Gastroesophageal sphincter (tissue), 4 donors: ENCODE measurements around the gene RASSF1. TPM values are rescaled to one million over a fixed set of nuclear protein-coding genes. Genes with fewer than 3 reads are reported as not detected.

Experiments
- ATAC-seq: fragments of 150-250 bp; one replicate; pipeline ENCODE4 v1.9.1; 2016; ENCODE audit warnings: mild to moderate bottlenecking, moderate library complexity
- H3K27ac ChIP-seq, 4 donors: fragments of 200-600 bp; sonication (generic) in 3 of 4; 1 replicate in 3 of 4; 2 replicates in 1 of 4; pipeline ENCODE4 v1.5.1; 2016 to 2019
- H3K27me3 ChIP-seq: fragments of 200-600 bp; sonication (generic); one replicate; pipeline ENCODE4 v1.5.1; 2019
- H3K36me3 ChIP-seq, 2 donors: fragments of 200-600 bp; sonication (generic); one replicate each; pipeline ENCODE4 v1.5.1; 2019; ENCODE audit warnings: control low read depth in 1 of 2
- H3K4me1 ChIP-seq, 3 donors: fragments of 200-600 bp; sonication (generic); 1 replicate in 2 of 3; 2 replicates in 1 of 3; pipeline ENCODE4 v1.5.1; 2016 to 2019; ENCODE audit warnings: control low read depth in 2 of 3
- H3K4me3 ChIP-seq, 2 donors: fragments of 200-600 bp; sonication (generic); one replicate each; pipeline ENCODE4 v1.5.1; 2019; ENCODE audit warnings: mild to moderate bottlenecking in 1 of 2, moderate library complexity in 1 of 2
- H3K9me3 ChIP-seq, 3 donors: fragments of 200-600 bp; sonication (generic); one replicate each; pipeline ENCODE4 v1.5.1; 2017 to 2019; ENCODE audit warnings: control low read depth in 2 of 3
- CTCF ChIP-seq, 4 experiments: fragments of 200-600 bp in 2 of 4; fragments of 450-650 bp in 2 of 4; sonication (generic) in 1 of 4; IDR thresholded peaks; one replicate each; pipeline ENCODE4 v1.5.1; 2017 to 2019; ENCODE audit warnings: antibody characterized with exemption in 4 of 4, mild to moderate bottlenecking in 2 of 4, moderate library complexity in 2 of 4
- EP300 ChIP-seq: sonication (generic); formaldehyde crosslinking; IDR thresholded peaks from one replicate; pipeline ENCODE4 v1.6.1; 2017; ENCODE audit warnings: antibody characterized with exemption, mild to moderate bottlenecking
- POLR2A ChIP-seq, 2 donors: fragments of 450-650 bp; IDR thresholded peaks; one replicate each; pipeline ENCODE4 v1.6.1; 2017; ENCODE audit warnings: antibody characterized with exemption in 2 of 2, mild to moderate bottlenecking in 2 of 2, moderate library complexity in 1 of 2
- POLR2AphosphoS5 ChIP-seq: sonication (generic); formaldehyde crosslinking; IDR thresholded peaks from one replicate; pipeline ENCODE4 v1.6.1; 2017; ENCODE audit warnings: antibody characterized with exemption
- WGBS, 2 donors: methylation state at CpG; one replicate each; pipeline ENCODE4 v1.1.5; 2018; ENCODE audit warnings: low coverage in 1 of 2; 5-methylcytosine and 5-hydroxymethylcytosine counted together
- total RNA-seq, 4 donors: library from RNA; depleted of rRNA; stranded (reverse); fragments of >200 nt; gene quantifications; one replicate each; pipeline ENCODE4 v1.1.0, GENCODE V29; 2016

RASSF1 gene
- 10 to 100 TPM; 24.5 to 40.3 (median 26.9) TPM for total RNA-seq

- Histone ChIP-seq H3K4me3 (peak within 1 kb of the TSS; percentile 27 to 65), H3K36me3 (no peaks in the 10 kb centered on the region), H3K27me3 (no peaks in the 10 kb centered on the region), H3K4me1 (peaks cover 0 to 70% (median 38%) of the 10 kb centered on the region in 3 donors), H3K27ac (peak within 1 kb of the TSS; percentile 6 to 99 (median 92)), H3K9me3 (no peaks in the 10 kb centered on the region)
- no peak for TF ChIP-seq EP300
- TF ChIP-seq POLR2A (IDR thresholded peaks at IDR 0.05) = peak; percentile 79 to 85
- no peak for TF ChIP-seq CTCF (IDR thresholded peaks at IDR 0.05)
- TF ChIP-seq POLR2AphosphoS5 = peak; percentile 11
- peak; percentile 44 for ATAC-seq
- no CpG with 5 or more reads among the region's 85 CpGs for WGBS, 2 donors
Observed at GRCh38 chr3:50340448-50341329, at the start of gene RASSF1. TSS of gene RASSF1 (minus strand) at chr3:50340836. CDS start at chr3:50340805, 31 bp downstream.

- Histone ChIP-seq H3K9me3 (no peaks in the 10 kb centered on the region), H3K4me1 (peaks cover 0 to 9% (median 0%) of the 10 kb centered on the region in 3 donors), H3K27ac (no peak overlapping the region), H3K36me3 (no peaks in the 10 kb centered on the region), H3K27me3 (no peaks in the 10 kb centered on the region), H3K4me3 (no peak overlapping the region)
- ATAC-seq = no peak
- no peak for TF ChIP-seq CTCF (IDR thresholded peaks at IDR 0.05)
- TF ChIP-seq POLR2AphosphoS5 = no peak
- TF ChIP-seq POLR2A (IDR thresholded peaks at IDR 0.05) = no peak
- no peak for TF ChIP-seq EP300
- WGBS, 2 donors = 79 to 90% methylated on average over 4 to 5 of the region's 6 CpGs
Observed at GRCh38 chr3:50389414-50389767, 48.8 kb upstream of the RASSF1 start.

- peaks cover 0 to 9% (median 0%) of the 10 kb centered on the region in 3 donors for H3K4me1 ChIP-seq
- no peaks in the 10 kb centered on the region for H3K9me3 ChIP-seq
- WGBS, 2 donors = 87 to 100% methylated on average over 1 to 4 of the region's 22 CpGs
- no peak overlapping the region for H3K27ac ChIP-seq
- TF ChIP-seq POLR2A (IDR thresholded peaks at IDR 0.05) (no peak), EP300 (no peak), POLR2AphosphoS5 (no peak), CTCF (IDR thresholded peaks at IDR 0.05) (no peak)
- no peaks in the 10 kb centered on the region for H3K27me3 ChIP-seq
- H3K36me3 ChIP-seq = no peaks in the 10 kb centered on the region
- H3K4me3 ChIP-seq = no peak overlapping the region
- no peak for ATAC-seq
Observed at GRCh38 chr3:50388720-50389413, 48.2 kb upstream of the RASSF1 start.

GRCh38 chr3:50388016-50388719 lies 47.5 kb upstream of the RASSF1 start:
- H3K27me3 ChIP-seq = no peaks in the 10 kb centered on the region
- ATAC-seq = no peak
- TF ChIP-seq EP300 (no peak), CTCF (IDR thresholded peaks at IDR 0.05) (no peak), POLR2AphosphoS5 (no peak), POLR2A (IDR thresholded peaks at IDR 0.05) (no peak)
- H3K4me1 ChIP-seq = peaks cover 0 to 9% (median 0%) of the 10 kb centered on the region in 3 donors
- no peak overlapping the region for H3K4me3 ChIP-seq
- H3K36me3 ChIP-seq = no peaks in the 10 kb centered on the region
- H3K9me3 ChIP-seq = no peaks in the 10 kb centered on the region
- 64 to 94% methylated on average over 5 to 12 of the region's 25 CpGs for WGBS, 2 donors
- H3K27ac ChIP-seq = no peak overlapping the region
